ENCODE data around the gene SHB. TPM values are rescaled to one million over a fixed set of nuclear protein-coding genes. Genes with fewer than 3 reads are reported as not detected.

Gene SHB
- total RNA-seq, 1 experiment from 2014 or later, result 54.8 TPM

DNA sequence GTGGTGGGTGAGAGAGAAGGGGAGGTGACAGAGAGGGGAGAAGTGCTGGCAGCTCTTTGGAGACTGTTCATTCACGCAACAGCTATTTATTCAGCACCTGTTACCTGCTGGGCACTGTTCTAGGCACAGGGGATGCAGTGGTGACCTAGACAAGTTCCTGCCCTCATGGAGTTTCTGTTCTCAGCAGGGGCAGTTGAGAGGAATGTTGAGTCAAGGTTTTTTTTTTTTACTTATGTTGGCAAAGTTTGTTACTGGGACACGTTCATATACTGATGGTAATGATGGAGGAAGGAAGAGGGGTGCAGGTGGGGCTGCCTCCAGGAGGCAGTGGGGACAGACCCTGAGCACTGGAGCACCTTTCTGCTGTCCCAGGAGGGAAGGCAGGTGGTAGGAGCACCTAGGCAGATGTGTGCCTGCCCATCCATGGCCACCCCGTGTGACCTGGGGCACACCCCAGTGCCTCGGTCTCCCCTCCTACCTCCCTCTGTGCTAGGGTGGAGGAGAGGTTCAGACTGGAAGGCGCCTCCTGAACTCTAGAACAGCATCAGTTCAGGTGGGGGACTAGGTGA lies 115.7 kb downstream of the SHB start:
- DNase-seq (ENCODE audit: low spot score), result no peak

DNA sequence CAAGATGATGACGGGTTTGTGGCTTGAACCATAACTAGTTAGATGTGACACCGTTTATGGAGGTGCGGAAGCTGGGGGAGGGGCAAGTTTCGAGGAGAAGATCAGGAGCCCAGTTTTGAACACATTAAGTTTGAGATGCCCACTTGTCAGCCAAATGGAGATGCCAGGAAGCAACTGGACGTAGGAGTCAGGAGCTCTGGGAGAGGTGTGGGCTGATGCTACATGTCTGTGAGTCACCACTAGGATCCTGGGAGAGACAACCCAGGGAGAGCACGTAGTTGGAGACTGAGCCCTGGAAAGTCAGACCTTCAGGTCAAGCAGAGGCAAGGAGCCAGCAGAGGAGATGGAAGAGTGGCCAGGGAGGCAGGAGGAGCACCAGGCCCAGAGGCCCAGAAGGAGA lies 116.3 kb downstream of the SHB start:
- no peak for DNase-seq (ENCODE audit: low spot score)

- DNase-seq (ENCODE audit: low spot score), result no peak
Observed at GRCh38 chr9:37951671-37952449, 117.2 kb downstream of the SHB start.

DNA sequence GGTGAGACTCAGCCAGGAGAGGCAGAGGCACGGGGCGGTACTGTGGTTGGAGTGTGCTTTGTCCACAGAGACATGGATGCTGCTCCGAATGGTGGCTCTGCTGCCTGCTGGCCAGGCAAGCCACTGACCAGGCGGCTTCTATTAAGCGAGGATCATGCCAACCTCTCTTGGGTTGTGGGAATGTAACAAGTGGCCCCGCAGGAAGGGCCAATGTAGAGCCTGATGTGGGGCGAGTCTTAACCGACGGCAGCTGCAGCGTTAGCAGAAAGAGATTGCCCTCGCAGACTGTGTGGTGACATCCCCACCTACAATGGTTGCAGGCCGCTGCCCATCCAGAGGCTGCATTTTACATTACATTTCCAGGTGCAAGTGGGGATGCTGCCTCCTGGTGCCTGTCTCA lies 118.5 kb downstream of the SHB start:
- no peak for DNase-seq (ENCODE audit: low spot score)

DNA sequence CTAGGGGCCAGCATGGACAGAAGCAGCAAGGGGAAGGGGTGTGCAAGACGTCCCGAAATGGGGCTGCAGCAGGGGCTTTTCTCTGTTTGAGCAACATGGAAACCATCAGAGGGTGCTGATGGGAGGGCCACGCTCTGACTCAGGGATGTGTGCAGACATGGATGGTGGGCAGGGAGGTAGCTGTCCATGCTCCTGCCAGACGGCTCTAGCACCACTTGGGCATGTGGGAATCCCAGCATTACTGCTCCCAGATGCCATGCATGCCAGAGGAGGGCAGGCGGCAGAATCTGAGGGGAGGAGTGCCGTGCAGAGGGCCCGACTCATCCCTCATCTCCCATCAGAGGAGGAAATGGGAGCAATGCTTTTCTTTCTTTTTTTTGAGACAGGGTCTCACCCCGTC lies 119.5 kb downstream of the SHB start:
- DNase-seq (ENCODE audit: low spot score), result peak; percentile 40

DNA sequence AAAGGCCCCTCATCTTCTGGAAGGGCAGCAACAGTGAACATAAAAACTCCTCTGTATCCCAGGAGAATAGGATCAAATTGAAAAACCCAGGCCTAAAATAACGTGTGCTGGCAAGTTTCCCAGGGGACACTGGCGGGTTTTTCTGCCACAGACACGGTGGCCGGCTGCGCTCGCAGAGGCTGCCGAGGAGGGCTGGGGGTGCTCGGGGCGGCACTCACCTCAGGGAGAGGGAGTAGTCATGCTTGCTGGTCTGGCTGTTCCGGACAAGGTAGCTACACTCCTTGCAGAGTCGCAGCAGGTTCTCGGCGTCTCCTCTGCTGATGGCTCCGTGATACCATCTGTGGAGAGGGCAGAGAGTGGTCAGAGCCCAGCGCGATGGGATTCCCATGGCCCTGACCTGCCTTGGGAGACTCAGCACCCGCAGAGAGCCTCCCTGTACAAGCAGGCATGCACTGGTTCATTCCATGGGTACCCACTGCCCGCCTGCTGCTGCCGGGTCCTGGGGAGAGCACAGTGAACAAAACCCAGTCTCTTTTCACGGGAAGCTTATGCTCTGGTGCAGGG lies 120.5 kb downstream of the SHB start:
- DNase-seq (ENCODE audit: low spot score), result no peak

DNA sequence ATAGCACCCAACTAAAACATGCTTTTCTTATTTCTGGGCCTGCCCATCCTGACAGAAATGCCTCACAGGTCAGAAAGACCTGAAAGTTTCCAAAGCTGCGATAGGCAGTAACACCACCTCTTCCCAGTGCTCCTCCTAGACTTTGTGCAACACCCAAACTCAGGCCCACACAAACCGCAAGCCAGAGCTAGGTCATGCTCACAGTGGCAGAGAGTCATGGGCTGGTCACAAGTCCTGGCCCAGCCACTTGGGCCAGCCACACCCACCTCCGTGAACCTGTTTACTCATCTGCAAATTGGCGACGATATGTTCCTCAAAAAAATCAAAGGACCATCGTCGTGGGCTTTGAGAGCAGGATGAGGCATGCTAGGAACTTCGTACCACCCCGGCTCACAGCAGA lies 121.0 kb downstream of the SHB start:
- DNase-seq (ENCODE audit: low spot score), result no peak

DNA sequence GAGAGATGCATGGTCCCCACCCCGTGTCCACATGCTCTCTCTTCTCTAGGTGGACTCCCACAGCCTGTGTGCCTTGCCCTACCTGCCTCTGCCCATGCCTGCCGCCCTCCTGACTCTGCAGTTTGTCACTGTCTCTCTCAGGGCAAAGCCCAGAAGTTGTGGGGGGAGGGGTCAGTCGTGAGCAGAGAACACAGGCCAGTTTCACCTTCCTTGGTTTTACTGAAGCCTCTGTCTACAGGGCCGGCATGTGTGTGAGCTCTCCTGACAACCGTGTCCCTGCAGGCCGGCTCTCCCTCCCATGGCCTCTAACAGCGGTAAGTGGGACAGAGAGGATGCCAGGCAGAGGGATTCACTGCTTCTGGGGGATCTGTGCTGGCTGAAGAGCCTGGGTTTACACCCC lies 121.6 kb downstream of the SHB start:
- DNase-seq (ENCODE audit: low spot score), result no peak

GRCh38 chr9:37946971-37947370 lies 122.1 kb downstream of the SHB start:
- DNase-seq (ENCODE audit: low spot score), result no peak

GRCh38 chr9:37946041-37946440 lies 123.0 kb downstream of the SHB start:
- DNase-seq (ENCODE audit: low spot score), result no peak

GRCh38 chr9:37944671-37945481 lies 124.2 kb downstream of the SHB start:
- DNase-seq (ENCODE audit: low spot score), result no peak

- DNase-seq (ENCODE audit: low spot score), result no peak
Observed at GRCh38 chr9:37944266-37944650, 124.8 kb downstream of the SHB start.

DNA sequence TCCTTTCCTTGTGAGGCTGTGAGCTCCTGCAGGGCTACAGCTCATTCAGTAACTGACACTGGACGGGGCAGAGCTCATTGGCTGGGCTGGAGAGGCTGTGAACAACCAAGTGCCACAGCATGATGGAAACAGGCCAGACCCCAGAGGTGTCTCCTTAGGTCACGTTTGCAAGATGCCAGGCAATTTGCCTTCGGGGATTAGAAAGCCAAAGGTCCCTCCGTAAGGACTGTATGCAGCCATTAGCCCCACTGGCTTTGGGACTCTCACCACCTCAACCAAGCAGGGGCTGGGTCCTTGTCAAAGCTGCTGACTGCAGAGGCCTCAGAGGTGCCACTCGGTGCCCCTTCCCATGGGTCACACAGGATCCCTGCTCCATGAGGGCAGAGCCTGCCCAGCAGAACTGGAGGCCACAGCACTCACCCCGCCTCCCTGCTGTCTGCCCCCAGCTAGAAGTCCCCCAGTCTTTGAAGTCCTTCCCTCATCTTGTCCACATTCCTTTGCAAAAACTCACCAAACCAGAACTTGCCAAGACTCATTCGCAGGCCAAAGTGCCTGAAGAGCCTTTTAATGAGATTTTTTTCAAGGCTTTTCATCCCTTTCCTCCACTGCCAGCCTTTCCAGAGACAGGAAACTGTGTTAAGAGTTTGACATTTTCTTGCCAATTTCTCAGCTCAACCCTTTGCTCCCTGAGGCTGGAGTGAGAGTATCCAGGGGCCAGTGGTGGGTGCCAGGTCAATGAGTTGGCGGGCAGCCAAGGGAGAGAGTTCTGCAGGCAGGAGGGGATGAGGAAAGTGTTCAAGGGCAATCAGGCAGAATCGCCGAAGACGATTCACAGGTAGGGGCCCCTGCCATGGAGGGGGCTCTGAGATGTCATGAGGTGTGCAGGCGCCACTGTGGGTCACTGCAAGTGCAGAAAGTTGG lies 125.4 kb downstream of the SHB start:
- no peak for DNase-seq (ENCODE audit: low spot score)

DNA sequence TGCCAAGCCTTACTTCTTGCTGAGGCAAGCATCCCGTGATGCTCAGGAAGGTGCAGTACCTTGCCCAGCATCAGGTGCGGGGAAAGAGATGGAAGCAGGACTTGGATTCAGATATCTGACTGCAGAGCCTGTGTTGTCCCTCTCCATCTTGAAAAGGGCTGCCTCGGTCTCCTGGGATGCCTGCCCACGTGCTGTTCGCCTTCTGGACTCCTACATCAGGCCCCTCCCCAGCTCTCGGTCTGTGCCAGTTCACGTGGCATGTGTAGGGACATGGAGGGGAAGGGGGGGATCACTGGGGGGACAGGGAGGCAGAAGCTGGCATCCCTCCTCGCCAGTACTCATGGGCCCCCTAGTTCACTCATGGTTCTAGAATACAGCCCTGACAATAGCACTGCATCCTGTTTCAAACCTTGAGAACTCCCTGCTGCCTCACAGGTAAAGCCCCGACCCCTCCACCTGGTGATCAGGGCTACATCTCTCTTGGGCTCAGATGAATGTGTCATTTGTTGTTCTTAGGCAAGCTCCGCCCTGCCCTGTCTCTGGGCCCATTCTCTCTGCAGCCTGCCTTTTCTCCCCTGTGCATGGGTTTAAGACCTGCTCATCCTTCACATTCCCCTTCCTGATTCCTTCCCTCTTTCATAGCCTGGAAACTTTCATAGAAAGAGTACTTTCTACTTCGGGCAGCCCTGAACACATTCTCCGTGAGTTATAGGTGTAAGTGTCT lies 126.2 kb downstream of the SHB start:
- no peak for DNase-seq (ENCODE audit: low spot score)

DNA sequence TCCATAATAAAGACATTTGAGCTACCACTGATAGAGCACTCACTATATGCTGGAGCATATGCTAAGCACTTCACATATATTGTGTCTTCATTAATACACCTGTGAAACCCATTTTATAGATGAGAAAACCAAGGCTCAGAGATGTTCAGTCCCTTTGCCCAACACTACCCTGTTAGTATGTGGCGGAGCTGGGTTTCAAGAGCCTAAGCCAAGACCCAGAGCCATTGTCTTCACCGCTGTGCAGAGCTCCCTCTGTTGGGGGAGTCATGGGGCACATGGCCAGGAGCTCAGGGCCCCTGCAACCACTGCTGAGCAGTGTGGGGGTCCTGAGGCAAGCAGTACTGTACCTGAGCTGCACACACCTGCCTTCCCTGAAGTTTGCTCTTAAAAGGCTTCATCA lies 127.8 kb downstream of the SHB start:
- DNase-seq (ENCODE audit: low spot score), result no peak

GRCh38 chr9:37939575-37940095 lies 129.4 kb downstream of the SHB start:
- no peak for DNase-seq (ENCODE audit: low spot score)

GRCh38 chr9:37938121-37938891 lies 130.7 kb downstream of the SHB start:
- no peak for DNase-seq (ENCODE audit: low spot score)

GRCh38 chr9:37937366-37937765 lies 131.7 kb downstream of the SHB start:
- DNase-seq (ENCODE audit: low spot score), result no peak

- DNase-seq (ENCODE audit: low spot score), result no peak
Observed at GRCh38 chr9:37936965-37937364, 132.1 kb downstream of the SHB start.

DNA sequence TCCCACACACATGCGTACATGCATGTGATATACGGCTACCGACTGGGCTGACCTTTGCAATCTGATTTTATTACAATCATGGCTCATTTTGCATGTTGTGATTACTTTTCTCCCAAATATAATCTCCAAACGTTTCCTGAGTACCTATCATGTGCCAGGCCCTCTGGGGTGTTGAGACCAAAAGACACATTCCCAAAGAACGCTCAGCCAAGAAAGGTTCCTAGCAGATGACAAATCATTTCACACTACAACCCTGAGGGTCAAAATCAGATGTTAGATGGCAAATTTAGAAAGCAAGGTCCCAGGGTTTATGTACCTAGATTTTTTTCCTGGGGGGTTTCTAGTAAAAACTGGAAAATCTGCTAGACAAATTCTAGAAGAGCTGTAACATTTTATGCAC lies 132.7 kb downstream of the SHB start:
- no peak for DNase-seq (ENCODE audit: low spot score)
